ENCODE results near the gene PICALM.

PICALM gene

DNA sequence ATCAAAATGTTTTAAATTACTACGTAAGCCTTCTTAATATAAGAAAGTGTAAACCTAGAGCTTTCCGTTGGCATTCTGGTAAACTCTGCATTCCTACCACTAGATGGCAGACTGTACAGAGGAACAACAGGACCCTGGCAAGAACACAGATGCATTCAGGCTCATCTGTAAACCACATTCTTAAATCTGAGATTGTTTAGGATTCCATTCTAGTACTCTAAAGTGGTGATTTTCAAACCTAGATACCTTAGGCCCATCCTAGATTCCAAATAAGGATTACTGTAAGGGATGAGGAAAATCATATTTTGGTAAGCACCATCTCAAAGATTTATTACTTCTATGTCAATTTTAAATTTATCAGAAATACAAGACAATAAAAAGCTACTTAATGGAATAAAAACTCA, 26.9 kb downstream of the PICALM start:
- ChIA-PET CTCF (interaction anchor here (0.5 to 2.4 kb wide), 30 partner anchors 9 to 1218 kb away, joined by 3 to 18 read pairs (median 4); partner anchors contain the start of gene PICALM), POLR2A (ENCODE audit: low non-redundant PET) (no interaction called here)
- DNase-seq (ENCODE audit: low spot score) = peak; percentile 67
- H3K27ac ChIP-seq = no peak overlapping the region
- TF ChIP-seq CTCF (conservative IDR thresholded peaks at IDR 0.05; ENCODE audit: low read depth) = peak; percentile 85

DNA sequence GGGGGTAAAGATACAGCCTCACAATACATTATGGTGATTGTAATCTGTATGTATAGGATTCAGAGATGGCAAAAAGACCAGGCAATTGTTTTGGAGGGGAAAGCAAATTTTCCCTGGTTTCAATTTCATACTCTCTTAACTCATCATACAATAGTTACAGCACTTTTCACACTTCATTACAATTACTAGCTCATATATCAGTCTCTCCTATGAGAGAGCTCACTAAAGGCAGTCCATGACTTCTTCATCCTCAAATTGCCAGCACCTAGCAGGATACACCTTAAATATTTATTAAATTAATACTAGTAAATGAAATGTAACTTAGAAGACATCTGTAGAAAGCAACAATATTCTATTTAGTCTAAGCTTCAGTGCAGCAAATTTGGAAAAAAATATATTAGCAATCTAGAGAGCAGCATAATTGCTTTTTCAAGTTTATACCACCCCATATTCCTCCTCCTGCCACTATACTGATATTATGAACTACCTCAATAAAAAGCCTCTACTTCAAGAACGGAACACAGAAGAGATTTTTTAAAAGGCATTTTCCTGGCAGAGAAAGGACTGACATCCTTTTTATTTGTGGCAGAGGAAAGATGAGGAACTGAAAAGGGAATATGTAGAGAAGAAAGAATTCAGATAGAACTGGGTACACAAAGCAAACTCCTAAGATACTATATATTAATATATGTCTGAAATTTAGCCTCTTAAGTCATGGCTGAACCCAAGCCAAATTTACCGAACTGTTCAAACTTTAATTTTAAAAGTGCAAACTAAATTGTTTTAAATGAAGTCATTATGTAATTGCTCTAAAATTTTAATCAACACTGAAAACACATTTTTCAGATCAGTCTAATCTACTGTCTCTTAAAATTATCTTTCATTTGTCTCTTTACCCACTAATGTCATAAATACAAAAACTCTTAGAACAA, 27.7 kb downstream of the PICALM start:
- POLR2A ChIA-PET (ENCODE audit: low non-redundant PET) = no interaction called here
- no peak for TF ChIP-seq CTCF (conservative IDR thresholded peaks at IDR 0.05; ENCODE audit: low read depth)
- CTCF ChIA-PET = interaction anchor here (0.5 to 2.4 kb wide), 26 partner anchors 11 to 1219 kb away, joined by 3 to 18 read pairs (median 4); partner anchors contain the start of gene PICALM
- DNase-seq (ENCODE audit: low spot score) = no peak
- no peak overlapping the region for H3K27ac ChIP-seq

GRCh38 chr11:86039094-86039493, 29.8 kb downstream of the PICALM start:
- no peak for DNase-seq (ENCODE audit: low spot score)
- POLR2A ChIA-PET (ENCODE audit: low non-redundant PET) = no interaction called here
- CTCF ChIA-PET = no interaction called here
- no peak for TF ChIP-seq CTCF (conservative IDR thresholded peaks at IDR 0.05; ENCODE audit: low read depth)
- no peak overlapping the region for H3K27ac ChIP-seq

DNA sequence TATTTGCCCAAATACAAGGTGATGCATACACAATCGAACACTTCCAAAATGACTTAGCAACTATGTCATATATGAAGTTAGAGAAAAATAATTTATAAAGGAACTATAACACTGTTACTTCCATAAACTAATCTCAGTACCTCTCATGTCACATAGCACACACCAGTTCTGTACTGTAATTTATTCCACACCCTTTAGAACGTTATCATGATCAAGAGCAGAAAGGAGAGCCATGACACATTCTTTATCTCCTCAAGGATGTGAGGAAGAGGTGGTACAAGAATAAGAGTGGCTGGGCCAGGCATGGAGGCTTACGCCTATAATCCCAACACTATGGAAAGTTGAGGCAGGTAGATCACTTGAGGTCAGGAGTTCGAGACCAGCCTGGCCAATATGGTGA, 31.1 kb downstream of the PICALM start:
- ChIA-PET CTCF (no interaction called here), POLR2A (ENCODE audit: low non-redundant PET) (no interaction called here)
- TF ChIP-seq CTCF (conservative IDR thresholded peaks at IDR 0.05; ENCODE audit: low read depth) = no peak
- no peak overlapping the region for H3K27ac ChIP-seq
- no peak for DNase-seq (ENCODE audit: low spot score)

- TF ChIP-seq CTCF (conservative IDR thresholded peaks at IDR 0.05; ENCODE audit: low read depth) = no peak
- DNase-seq (ENCODE audit: low spot score) = no peak
- no peak overlapping the region for H3K27ac ChIP-seq
- ChIA-PET CTCF (no interaction called here), POLR2A (ENCODE audit: low non-redundant PET) (no interaction called here)
Observed at GRCh38 chr11:86035920-86036319, 33.0 kb downstream of the PICALM start.

DNA sequence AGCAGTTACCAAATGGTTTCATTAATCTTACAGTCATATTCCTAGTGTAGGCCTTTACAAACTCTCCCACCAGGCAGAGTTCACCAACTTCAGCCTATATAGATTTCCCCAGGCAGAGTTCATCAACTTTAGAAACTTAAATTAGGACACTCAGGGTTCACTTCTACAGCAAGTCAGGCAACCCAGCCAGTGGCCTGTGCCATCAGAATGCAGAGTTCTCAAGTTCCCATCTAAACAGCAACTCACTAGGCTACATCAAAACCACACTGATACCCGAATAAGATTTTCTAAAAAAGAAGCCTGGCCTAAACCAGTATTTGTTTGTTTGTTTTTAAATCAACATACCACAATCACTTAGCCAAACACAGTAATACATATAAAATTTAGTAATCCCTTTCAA, 33.7 kb downstream of the PICALM start:
- no peak overlapping the region for H3K27ac ChIP-seq
- TF ChIP-seq CTCF (conservative IDR thresholded peaks at IDR 0.05; ENCODE audit: low read depth) = no peak
- CTCF ChIA-PET = no interaction called here
- no peak for DNase-seq (ENCODE audit: low spot score)
- POLR2A ChIA-PET (ENCODE audit: low non-redundant PET) = no interaction called here

All from RWPE1 (cell line).